ENCODE data around the gene ANKS1B.

The ANKS1B gene

DNA sequence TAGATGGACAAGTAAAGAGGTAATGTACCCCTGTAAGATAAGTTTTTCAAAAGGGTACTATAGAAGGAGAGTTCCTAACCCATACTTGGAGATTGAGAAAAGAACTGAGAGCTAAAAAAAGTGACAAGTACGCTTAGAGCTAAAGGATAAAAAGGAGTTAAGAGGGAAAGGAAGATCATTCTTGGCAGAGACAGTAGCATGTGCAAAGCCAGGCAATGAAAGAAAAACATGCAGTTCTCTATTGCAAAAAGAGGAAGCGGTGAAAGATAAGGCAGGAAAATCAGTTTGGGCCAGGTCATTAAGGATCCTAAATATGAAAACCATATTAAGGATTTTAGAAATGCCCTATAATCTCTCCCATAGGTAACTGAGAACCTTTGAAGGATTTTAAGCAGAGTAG is 837.6 kb downstream of the ANKS1B start:
- no peak for DNase-seq

DNA sequence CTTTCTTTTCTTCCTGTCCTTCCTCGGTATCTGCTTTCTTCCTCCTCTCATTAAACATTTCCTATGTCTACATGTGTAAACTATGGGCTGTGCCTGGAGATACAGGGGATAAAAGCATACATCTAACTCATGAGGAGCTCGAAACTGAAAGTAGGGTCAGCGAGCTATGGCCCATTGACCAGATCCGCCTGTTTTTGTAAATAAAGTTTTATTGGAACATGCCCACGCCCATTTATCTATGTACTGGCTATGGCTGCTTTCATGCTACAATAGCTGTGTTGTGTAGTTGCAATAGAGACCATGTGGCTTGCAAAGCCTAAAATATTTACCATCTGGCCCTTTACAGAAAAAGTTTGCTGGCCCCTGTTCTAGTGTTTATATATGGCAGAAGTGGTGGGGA is 838.0 kb downstream of the ANKS1B start:
- DNase-seq = no peak

DNA sequence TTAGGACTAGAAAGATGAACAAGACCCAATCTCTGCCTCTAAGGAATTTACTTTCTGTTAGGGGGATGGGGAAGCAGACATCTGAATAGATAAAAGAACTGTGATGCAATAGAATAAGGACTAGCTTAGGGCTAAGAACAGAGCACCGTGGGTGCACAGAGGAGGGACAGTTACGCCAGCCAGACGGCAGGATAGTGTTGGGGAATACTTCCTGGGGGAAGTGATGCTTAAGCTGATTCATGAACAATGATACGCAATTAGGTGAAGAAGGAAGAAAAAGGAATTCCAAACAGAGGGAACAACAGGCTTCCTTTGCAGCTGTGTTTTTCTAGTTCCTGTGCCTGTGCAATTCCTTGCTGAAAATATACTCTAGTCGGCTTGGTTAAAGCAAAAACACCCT is 838.6 kb downstream of the ANKS1B start:
- no peak for DNase-seq

DNA sequence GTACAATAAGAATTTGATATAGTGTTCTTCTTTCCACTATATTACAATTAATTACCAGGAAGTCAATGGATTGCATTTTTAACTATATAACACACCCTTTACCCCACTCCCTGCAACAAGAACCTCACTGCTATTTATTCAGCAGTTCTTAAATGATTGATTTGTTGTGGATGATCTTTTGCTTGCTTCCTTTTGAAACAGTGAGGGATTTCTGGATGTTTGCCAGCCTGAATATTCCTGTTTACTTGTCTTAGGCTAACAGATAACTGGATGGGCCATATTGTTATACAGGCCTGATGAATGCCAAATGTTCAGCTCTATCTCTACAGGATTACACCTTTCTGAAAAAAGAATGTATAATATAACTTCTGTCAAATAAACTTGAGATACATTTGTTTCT is 842.1 kb downstream of the ANKS1B start:
- peak; percentile 30 for DNase-seq

DNA sequence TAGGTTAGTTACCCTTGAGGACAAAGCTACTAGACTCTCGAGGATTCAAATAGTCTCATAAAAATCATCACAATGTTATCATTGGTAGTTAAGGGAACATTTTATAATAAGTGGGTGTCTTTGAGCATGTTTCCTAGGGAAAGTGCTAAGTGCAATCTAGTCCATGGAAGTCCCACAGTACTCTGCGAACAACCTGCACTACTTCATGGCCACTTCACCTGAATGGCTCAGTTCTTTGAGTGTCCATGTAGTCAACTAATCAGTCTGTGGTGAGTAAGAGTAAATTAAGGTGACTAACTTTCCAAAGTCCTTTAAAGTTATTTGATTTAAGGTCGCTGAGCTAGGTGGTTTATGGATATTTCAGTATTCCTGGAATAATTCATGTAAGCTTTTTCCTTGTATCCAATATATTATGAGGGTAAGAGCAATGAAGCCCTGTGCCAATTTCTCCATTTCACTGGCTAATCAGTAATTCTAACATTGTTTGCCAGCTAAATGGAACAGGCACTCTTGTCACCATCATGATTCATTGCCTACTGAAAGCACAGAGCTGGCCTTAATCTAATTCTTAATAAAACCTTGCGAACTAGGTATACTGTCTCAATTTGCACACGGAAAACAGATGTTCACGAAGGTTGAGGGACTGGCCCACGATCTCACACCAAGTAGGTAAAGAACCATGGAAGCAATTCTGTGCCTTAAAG is 844.6 kb downstream of the ANKS1B start:
- DNase-seq = no peak

DNA sequence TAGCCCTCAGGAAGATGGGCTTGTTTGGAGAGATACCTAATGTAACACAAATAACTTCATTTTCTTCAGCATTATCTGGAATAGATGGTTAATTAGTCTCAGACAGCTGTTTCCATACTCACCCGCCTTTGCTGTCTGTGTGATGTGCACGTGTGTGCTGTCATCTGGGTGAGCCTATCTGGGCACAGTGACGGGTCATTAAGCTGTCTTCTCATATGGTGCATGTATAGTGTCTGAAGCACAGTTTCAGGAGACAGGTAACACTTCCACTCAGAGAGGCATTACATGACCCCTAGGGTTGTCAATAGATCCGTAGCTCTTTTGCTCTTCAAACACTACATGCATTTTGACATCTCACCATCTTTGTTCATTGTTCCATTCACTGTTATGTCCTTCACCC is 846.3 kb downstream of the ANKS1B start:
- no peak for DNase-seq

DNA sequence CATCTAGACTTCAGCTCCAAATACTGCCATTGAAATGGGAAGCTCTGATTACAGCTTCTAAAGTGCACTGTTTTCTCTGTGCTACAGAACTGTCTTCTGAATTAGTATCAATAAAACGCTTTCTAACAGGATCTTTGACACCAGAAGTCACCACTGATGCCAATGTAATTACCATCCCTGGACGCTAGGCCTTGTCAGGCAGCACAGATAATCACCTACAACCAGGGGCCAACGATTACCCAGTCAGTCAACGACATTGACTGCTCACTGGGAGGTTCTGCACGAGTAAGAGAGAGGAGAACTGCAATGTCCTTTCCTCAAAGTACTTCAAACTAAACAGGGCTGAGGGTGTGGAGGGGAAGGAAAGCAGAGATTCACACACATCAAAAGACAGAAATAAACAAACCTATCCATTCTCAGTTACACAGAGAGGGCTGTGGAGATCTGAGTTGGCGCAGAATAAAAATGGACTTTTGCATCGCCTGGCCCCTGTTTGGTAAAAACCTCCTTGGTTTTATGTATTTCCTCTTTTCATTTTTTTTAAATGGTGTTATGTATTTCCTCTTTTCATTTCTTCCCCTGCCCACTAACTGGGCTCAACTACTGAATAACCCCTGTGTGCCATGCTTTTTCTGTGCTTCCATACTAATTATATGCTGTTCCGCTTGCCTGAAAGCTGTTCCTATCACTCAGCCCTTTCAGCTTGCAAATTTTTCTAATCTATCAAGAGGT is 847.4 kb downstream of the ANKS1B start:
- DNase-seq = no peak

DNA sequence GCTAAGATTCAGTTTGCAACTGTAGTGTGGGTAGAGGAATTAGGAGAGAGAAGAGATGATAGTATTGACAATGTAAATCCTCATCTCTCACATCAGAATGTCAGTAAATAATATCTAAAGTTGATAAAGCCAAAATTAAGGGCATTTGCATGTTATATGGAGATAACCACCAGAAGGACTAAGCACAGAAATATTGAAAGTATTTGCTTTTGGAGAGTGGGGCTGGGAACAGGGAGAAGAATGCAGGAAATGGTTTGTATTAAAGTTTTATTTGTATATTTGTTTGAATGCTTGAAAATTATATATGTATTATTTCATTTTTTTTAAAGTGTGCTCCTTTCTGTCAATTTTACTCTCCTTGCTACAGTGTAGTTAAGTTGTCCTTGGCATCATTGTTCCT is 848.2 kb downstream of the ANKS1B start:
- DNase-seq = no peak

DNA sequence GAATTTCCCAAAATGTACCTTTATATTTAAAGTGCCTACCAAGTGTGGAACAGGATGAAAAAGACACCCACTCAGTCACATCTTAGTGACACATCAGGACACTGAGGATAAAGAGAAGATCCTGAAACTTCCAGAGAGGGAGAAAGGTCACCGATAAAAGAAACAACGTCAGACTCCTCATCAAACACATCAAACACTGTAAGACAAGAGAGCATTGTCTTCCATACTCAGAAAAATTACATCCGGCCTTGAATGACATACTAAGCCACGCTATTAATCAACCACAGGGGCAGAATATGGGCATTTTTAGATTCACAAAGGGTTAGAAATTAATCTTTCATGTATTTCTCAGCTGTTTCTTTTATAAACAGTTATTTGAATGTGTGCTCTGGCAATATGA is 849.4 kb downstream of the ANKS1B start:
- no peak for DNase-seq

DNA sequence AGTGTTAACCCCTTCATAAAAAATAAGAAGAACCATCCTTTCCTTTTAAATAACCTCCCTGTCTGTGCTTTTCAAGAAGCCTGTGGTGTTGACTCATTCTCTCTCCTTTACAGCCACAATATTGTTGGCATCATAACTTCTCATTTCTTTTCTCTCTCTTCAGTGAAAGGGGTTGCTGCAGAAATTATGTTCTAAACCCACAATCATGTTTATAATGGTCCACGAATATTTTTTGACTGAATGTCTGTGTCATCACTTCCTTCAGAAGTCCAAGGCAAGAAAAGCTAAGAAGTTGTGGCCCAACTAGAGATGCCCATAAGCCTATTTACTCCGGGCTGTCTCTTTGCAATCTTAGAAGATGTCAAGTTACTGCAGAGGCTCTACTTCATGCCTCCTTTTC is 851.3 kb downstream of the ANKS1B start:
- no peak for DNase-seq

DNA sequence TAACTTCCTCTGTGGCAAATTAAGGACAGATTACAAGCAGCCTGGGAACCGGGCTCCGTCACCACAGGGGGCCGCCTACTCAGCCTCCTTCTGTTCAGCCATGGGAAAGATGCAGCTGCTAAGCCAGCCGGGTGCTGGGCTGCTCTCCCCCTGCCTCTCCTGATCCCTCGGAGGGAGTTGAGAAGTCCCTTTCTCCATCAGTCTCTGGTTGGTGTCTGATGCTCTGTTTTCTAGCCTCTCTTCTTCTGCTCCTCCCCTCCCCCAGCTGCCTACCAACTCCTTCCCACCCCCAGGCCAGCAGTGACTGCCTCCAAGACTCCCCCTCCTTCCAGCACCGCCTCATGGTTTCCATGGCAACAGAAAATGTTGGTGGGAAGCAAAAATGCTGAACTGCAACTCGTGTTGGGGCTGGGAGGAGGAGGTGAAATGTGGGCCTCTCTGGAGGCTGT is 853.0 kb downstream of the ANKS1B start:
- DNase-seq = no peak

DNA sequence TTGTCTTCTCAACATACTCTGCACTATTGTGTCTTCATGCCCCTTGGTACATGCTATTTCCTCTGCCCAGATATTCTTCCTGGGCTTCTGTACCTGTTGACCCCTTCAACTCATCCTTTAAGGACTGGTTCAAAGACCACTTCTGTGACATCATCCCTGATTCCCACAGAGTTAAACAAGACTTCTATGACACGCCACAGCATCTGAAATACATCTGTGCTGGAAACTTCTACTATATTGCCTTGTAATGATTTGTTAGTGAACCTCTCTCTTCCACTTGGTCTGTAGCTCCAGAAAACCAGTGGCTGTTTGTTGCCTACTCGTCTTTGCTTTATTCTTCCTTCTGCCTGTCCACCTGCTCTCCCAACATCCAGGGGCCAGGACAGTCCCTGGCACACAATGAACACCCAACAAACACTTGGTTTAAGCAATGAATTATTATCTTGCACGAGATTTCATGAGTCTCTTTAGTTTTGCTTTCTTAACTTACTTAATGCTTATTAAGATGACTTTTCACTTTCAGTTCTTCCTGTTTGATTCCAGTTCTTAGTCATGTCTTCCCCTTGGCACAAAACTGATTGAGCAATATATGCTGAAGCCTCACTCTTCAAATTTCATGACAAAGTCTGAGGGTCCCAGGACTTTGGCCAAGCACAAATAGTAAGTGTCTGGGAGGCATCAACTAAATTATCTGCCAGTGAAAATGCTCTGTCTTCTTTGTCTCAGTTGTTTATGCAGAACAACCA is 853.8 kb downstream of the ANKS1B start:
- DNase-seq = no peak

DNA sequence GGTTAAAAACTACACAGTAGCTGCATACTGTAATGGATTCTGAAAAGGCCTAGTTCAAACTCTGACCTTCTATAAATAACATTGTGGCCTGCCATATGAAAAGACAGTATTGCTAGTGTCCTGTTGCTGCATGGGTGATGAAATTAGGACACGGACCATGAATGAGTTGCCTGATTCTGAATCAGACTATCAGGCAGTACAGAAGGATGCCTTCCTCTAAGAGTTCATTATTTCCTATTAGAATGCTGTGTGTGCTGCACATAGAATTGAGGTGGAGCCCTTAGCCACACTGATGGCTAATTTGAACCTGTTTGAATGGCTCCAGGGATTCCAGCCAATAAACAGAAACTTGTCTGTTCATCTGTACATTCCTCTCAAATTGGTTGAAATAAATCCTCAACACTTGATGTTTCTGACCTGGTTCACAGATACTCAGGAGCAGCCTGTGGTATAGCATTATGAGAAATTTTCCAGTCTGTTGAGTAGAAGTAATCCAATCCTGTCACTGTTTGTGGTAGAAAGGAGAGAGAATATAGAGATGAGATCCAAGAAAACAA is 856.4 kb downstream of the ANKS1B start:
- no peak for DNase-seq

DNA sequence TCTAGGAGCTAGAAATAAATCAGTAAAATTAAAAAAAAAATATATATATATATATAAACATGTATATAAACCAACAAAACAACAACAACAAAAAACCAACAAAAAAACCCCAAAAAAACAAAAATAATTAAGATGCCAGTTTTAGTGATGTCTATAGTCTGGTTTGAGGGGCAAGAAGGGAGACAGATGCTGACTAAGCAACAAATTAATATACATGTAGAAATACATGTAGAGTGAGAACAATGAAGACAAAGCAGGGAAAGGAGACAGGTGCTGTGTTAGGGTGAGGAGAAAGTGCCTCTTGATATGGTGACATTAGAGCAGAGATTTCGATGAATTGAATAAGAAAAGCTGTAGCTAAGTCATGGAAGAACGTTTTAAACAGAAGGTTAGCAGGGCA is 861.8 kb downstream of the ANKS1B start:
- no peak for DNase-seq

DNA sequence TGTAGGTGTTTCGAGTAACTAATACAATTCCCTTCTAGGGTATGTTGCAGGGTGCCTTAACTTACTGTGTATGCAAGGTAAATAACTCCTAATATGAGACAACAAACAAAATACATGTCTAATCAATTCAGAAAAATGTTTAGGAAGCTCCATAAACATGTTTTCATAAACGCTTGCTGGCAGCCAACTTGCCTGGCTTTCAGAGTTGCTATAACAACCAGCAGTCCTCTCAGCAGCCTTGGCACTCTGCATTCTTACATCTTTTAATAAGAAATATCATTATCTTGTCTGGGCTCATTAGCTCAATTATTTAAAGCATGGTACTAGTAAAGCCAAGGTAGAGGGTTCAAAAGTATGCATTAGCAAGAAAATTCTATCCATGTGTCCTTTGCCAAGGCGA is 862.2 kb downstream of the ANKS1B start:
- DNase-seq = no peak

DNA sequence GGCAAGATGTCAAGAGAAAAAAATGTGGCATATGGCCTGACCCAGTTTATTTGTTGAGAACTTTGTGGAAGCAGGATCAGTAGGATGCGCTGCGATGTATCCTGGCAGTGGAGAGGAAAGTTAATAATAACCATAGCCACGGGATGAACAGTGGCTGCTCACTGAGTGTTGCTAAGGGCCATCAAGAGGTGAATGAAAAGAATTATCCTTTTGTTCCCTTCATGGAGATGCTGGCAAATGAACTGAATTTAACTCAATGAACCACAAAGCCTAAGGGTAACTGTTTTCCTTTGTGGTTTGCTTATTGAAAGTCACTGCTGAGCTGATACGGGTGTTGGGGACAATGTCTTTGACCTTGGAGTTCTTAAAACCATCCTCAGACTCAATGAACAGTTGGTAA is 863.2 kb downstream of the ANKS1B start:
- DNase-seq = peak; percentile 45

DNA sequence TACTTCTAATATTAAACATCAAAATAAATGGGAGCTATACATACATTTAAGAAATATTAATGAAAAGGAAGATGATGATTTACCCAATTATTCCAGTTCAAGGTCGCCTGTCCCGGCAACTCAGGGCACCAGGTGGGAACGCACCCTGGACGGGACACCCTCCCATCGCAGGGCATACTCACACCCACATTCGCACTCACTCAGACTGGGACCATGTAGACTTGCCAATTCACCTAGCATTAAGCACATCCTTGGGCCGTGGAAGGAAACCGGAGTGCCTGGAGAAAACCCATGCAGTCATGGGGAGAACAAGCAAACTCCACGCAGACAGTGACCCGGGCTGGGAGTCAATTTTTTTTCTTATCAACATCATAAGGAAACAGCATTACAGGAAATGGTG is 864.8 kb downstream of the ANKS1B start:
- DNase-seq = no peak

DNA sequence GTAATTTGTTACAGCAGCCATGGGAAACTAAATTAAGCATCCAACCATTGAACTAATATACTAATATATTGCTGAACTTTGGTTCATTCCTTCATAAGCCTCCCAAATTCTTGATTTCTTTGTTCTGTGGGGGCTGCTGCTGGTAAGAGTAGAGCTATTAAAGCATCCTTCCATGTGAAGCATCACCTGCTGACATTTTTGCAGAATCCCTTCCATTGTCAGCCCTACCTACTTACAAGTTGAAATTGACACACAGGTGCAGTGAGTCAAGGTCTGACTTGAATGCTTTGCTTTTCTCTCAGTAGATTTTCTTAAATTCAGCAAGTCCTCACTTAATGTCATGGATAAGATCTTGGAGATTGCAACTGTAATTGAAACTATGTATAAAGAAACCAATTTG is 865.3 kb downstream of the ANKS1B start:
- no peak for DNase-seq

DNA sequence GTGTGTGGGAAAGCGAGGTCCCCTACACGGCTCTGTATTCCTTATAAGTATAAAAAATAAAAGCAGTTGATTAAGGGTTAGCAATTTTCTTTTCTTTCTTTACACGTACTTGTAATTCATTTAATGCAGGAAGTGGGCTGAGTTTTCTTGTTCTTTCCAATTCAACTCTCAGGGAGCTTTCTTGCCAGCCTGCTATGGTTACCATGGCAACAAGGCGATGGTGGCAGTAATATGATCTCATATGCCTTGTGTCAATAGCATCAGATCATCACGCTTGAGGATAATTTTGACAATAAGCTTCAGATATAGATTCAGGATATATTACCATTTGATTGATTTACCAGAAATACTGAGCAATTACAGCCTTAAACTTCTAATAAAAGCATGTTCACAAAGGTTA is 873.1 kb downstream of the ANKS1B start:
- peak; percentile 95 for DNase-seq

DNA sequence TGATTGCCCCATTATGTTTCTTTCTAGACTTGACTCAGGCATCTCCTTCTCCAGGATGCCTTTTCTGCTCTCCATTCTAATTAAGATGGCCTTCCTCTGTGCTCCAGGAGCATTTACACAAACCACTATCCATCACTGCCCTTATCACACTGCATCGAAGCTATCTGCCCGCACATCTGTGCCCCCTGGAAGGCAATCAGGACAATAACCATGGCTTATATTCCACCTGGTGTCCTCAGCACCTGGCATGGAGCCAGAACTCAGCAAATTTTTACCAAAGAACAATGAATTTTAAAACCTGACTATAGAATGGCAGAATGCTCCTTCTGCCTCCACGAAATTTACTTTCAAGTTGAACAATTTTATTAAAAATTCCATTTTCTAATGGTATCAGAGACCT is 873.9 kb downstream of the ANKS1B start:
- DNase-seq = peak; percentile 77

DNA sequence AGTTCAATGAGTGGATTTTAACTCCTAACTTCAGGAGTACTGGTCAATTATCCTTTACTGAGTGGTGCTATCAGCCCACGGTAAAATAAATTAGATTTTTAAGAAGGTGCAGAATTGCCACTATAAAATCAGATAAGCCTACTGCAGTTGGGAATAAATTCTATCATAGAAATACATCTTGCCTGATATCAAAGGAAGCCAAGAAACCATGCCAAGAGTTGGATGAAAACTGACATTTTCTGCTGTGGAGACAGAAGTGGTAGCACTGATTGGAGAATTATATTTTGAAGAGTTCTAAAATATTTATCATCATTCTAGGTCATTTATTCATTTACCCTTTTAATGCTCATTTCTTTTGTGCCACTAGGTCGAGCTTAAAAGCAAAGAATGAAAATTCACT is 874.5 kb downstream of the ANKS1B start:
- DNase-seq = no peak

DNA sequence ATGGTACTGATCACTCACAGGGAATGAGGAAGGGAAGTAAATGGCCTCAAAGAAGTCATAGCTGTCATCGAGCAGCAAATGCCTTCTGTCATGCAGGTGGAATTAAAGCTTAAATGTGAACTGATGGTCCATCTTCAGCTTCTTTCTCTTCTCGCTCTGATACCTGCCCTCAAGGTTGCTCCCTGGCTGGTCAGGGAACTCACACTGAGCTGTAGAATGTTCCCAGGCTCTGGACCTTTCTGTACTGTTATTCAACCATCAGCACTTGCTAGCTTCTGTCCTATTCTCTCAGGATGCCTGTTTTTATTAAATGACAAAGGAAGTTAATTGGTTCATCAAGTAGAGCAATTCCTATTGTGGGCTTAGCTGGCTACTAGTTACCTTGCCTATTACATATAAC is 875.8 kb downstream of the ANKS1B start:
- DNase-seq = no peak

DNA sequence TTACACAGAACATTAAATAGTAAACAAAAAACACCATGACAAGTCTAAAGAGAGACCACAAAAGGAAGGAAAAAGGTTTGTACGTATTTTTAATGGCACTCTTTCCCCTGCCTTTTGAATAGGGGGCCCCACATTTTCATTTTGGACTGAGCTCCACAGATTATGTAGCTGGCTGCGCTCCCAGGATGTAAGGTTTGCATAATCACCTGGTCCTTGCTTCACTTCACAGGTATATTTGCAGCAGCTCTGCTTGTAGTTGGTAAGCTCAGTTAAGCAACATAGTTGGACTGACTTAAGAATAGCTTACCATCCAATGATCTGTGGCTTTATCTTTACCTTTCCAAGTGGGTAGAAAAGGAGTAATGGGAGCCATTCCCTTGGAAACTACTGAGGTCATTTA is 885.0 kb downstream of the ANKS1B start:
- DNase-seq = peak; percentile 34

DNA sequence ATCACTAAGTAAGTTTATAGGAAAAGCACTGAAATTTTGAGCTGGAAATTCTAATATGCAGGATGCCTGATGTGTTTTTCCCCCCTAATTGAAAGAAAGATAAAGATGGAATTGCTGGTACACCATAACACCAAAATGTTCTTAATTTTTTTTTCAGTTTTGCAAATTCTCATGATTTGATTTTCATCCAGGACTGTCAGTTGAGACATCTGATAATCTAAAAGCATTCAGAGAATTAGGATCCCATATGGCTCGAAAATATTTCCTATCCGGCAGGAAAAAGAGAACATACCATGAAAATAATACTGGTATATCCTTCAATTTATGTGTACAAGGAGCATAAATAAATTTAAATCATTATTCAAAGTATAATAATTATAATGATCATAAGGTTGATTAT is 887.6 kb downstream of the ANKS1B start:
- no peak for DNase-seq
